Mesenchymal stem cell (in vitro differentiated cells and primary cell): ENCODE measurements around the gene ABHD4.
A peak's percentile ranks its signal among the peaks of the same experiment; 100 is the strongest.

Experiments used
- DNase-seq: peaks from one replicate; pipeline ENCODE4 v3.0.0-alpha.2; 2013
- H2AFZ ChIP-seq: one replicate; pipeline ENCODE4 v1.6.1; 2013; ENCODE audit warnings: low read depth, mild to moderate bottlenecking, control low read depth, inconsistent platforms, low read length, moderate library complexity
- H2AK5ac ChIP-seq: 2 replicates; pipeline ENCODE4 v1.6.1; 2013; ENCODE audit warnings: low read length, moderate library complexity, mild to moderate bottlenecking, inconsistent platforms; ENCODE audit not compliant: severe bottlenecking
- H2BK120ac ChIP-seq: one replicate; pipeline ENCODE4 v1.6.1; 2013; ENCODE audit warnings: low read depth, mild to moderate bottlenecking, inconsistent platforms, low read length, moderate library complexity
- H2BK12ac ChIP-seq, 2 experiments: one replicate each; pipeline ENCODE4 v1.6.1; 2013; ENCODE audit warnings: inconsistent platforms in 2 of 2, low read length in 2 of 2, mild to moderate bottlenecking in 2 of 2, moderate library complexity in 2 of 2, control low read depth in 1 of 2
- H2BK15ac ChIP-seq: one replicate; pipeline ENCODE4 v1.6.1; 2013; ENCODE audit warnings: mild to moderate bottlenecking, low read depth, inconsistent platforms; ENCODE audit not compliant: poor library complexity, severe bottlenecking
- H2BK5ac ChIP-seq: 2 replicates; pipeline ENCODE4 v1.6.1; 2013; ENCODE audit warnings: low read depth, mild to moderate bottlenecking, low read length, control low read depth, inconsistent platforms; ENCODE audit not compliant: poor library complexity, severe bottlenecking
- H3K14ac ChIP-seq, 2 experiments: one replicate each; pipeline ENCODE4 v1.6.1; 2013; ENCODE audit warnings: inconsistent platforms in 2 of 2, low read length in 2 of 2, control low read depth in 1 of 2, mild to moderate bottlenecking in 1 of 2, moderate library complexity in 1 of 2
- H3K18ac ChIP-seq, 2 experiments: one replicate each; pipeline ENCODE4 v1.6.1; 2013; ENCODE audit warnings: inconsistent platforms in 2 of 2, low read length in 2 of 2, control low read depth in 1 of 2, low read depth in 1 of 2, mild to moderate bottlenecking in 1 of 2
- H3K23ac ChIP-seq, 2 experiments: one replicate each; pipeline ENCODE4 v1.6.1; 2013; ENCODE audit warnings: inconsistent platforms in 2 of 2, low read length in 2 of 2, mild to moderate bottlenecking in 2 of 2, moderate library complexity in 2 of 2, control low read depth in 1 of 2
- H3K27ac ChIP-seq: 2 replicates; pipeline ENCODE4 v1.5.1; 2013; ENCODE audit warnings: mild to moderate bottlenecking, moderate library complexity, low read length, control low read depth, inconsistent platforms; ENCODE audit not compliant: poor library complexity, severe bottlenecking
- H3K27me3 ChIP-seq, 2 experiments: 2 replicates each; pipeline versions ENCODE4 v1.6.1 to v1.7.0; 2013; ENCODE audit warnings: low read length in 2 of 2, mild to moderate bottlenecking in 2 of 2, moderate library complexity in 2 of 2, control low read depth in 1 of 2, inconsistent platforms in 1 of 2; ENCODE audit not compliant: control insufficient read depth in 1 of 2, insufficient read depth in 1 of 2
- H3K36me3 ChIP-seq, 2 experiments: 2 replicates each; pipeline versions ENCODE4 v1.6.1 to v1.7.0; 2013; ENCODE audit warnings: low read length in 2 of 2, control low read depth in 1 of 2, inconsistent platforms in 1 of 2, low read depth in 1 of 2, mild to moderate bottlenecking in 1 of 2; ENCODE audit not compliant: insufficient read depth in 2 of 2, control insufficient read depth in 1 of 2
- H3K4ac ChIP-seq, 2 experiments: one replicate each; pipeline ENCODE4 v1.6.1; 2013; ENCODE audit warnings: inconsistent platforms in 2 of 2, low read length in 2 of 2, mild to moderate bottlenecking in 2 of 2, moderate library complexity in 2 of 2, control low read depth in 1 of 2, low read depth in 1 of 2
- H3K4me1 ChIP-seq: 2 replicates; pipeline ENCODE4 v1.6.1; 2013; ENCODE audit warnings: low read depth, low read length, control low read depth; ENCODE audit not compliant: control insufficient read depth, insufficient read depth
- H3K4me2 ChIP-seq: 2 replicates; pipeline ENCODE4 v1.6.1; 2013; ENCODE audit warnings: low read length, mild to moderate bottlenecking, inconsistent platforms; ENCODE audit not compliant: poor library complexity, severe bottlenecking
- H3K4me3 ChIP-seq, 2 experiments: 2 replicates each; pipeline versions ENCODE4 v1.5.1 to v1.7.0; 2013; ENCODE audit warnings: low read length in 2 of 2, mild to moderate bottlenecking in 2 of 2, control low read depth in 1 of 2, low read depth in 1 of 2; ENCODE audit not compliant: insufficient read depth in 1 of 2
- H3K79me1 ChIP-seq: replicated peaks from 2 replicates; pipeline ENCODE4 v1.6.1; 2013; ENCODE audit warnings: mild to moderate bottlenecking, control low read depth, low read length, inconsistent platforms; ENCODE audit not compliant: poor library complexity, severe bottlenecking
- H3K9ac ChIP-seq: 2 replicates; pipeline ENCODE4 v1.7.0; 2013; ENCODE audit warnings: mild to moderate bottlenecking, low read length, moderate library complexity
- H3K9me3 ChIP-seq: 2 replicates; pipeline ENCODE4 v1.7.0; 2013; ENCODE audit warnings: mild to moderate bottlenecking, low read length; ENCODE audit not compliant: control insufficient read depth
- H4K8ac ChIP-seq: one replicate; pipeline ENCODE4 v1.6.1; 2013; ENCODE audit warnings: inconsistent platforms, mild to moderate bottlenecking, low read length, moderate library complexity
- H4K91ac ChIP-seq: one replicate; pipeline ENCODE4 v1.6.1; 2013; ENCODE audit warnings: mild to moderate bottlenecking, low read length, inconsistent platforms
- WGBS: methylation state at CpG from one replicate; pipeline ENCODE4 v1.1.7; 2013; ENCODE audit warnings: mixed read lengths; 5-methylcytosine and 5-hydroxymethylcytosine counted together

ABHD4 gene

DNA sequence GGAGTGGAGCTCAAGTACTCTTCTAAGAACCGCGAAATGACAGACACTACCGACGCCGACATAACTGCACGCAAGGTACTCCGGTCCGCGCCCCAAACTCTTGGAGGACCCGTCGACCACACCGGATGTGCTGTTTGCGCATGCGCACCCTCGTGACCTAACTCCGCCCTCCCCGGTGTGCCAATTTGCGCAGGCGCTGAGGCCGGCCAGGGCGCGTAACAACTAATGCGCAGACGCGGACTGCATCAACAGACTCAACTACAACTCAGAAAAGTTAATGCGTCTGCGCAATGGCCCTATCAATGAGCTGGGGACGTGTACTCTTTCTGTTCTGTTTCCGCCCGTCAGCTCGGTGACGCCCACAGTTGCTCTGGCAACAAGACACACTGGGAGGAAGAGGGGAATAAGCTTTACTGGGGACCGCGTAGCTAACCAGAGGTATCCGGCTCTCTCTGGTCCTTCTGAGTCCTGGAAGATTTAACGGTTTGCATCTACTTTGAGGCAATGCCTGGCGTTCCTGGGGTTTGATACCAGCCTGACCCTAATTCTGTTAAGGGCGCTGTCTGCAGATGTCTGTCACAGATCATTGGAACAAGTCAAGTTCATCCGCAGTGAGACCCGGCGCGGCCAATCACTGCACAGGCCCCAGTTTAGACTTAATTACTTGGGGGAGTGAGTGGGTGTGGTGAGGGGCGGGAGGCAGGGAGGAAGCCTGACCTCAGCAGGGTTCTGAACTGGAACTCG, 8.8 kb upstream of the ABHD4 start, which contains the start of gene DAD1:
TSS of gene DAD1 (minus strand) at position 129 of the 744 bp plus-strand sequence. CDS start at position 62, 67 bp downstream.
- under 1% methylated on average over 39 of the region's 44 CpGs for WGBS

DNA sequence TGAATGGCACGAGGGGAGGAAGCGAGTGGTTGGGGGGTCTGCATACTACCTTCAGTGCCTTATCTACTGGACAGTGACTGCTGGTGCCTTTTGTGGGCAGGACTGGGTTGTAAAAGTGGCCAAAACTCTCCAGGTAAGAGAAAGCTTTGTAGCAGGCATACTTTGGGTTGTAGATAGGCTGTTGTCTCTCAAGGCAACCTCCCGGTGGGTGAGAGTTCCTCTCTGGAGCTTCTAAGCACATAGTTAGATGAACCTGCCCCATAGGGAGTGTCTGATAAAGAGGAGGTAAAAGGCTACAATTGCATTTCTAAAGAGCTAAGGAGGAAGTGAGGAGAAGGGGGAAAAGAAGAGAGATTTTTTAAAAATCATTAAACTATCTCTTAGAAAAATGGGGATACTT, 4.9 kb upstream of the ABHD4 start:
- Histone ChIP-seq H3K23ac (no peak overlapping the region), H2AFZ (no peak overlapping the region), H2AK5ac (no peak overlapping the region)

More for the DNA sequence above, 8.8 kb upstream of the ABHD4 start, which contains the start of gene DAD1:
- peak within 1 kb of the TSS; percentile 85 for H3K4me2 ChIP-seq
- H4K8ac ChIP-seq = peak within 1 kb of the TSS; percentile 94
- H2BK5ac ChIP-seq = peak within 1 kb of the TSS; percentile 48
- H2BK120ac ChIP-seq = peak within 1 kb of the TSS; percentile 71
- peak within 1 kb of the TSS; percentile 38 to 83 for H3K4ac ChIP-seq
- peak within 1 kb of the TSS; percentile 92 for H3K27ac ChIP-seq
- H4K91ac ChIP-seq = no peak within 1 kb of the TSS
- peaks cover 7% of the 10 kb centered on the region for H3K4me1 ChIP-seq
- peaks cover under 1 to 12% of the 10 kb centered on the region in 2 experiments for H3K36me3 ChIP-seq
- H2BK15ac ChIP-seq = peak within 1 kb of the TSS; percentile 61
- peak within 1 kb of the TSS; percentile 93 to 96 for H3K4me3 ChIP-seq
- peak within 1 kb of the TSS; percentile 66 for H2AFZ ChIP-seq
- peak; percentile 100 for DNase-seq
- H3K18ac ChIP-seq = peak within 1 kb of the TSS; percentile 75 to 90
- no peaks in the 10 kb centered on the region for H3K79me1 ChIP-seq
- peak within 1 kb of the TSS in 1 of 2 experiments; percentile 49 for H3K14ac ChIP-seq
- no peak within 1 kb of the TSS for H2BK12ac ChIP-seq
- H2AK5ac ChIP-seq = peak within 1 kb of the TSS; percentile 77
- no peaks in the 10 kb centered on the region for H3K9me3 ChIP-seq
- peaks cover 0 to 18% of the 10 kb centered on the region in 2 experiments for H3K27me3 ChIP-seq
- peak within 1 kb of the TSS in 1 of 2 experiments; percentile 97 for H3K23ac ChIP-seq
- peak within 1 kb of the TSS; percentile 99 for H3K9ac ChIP-seq

DNA sequence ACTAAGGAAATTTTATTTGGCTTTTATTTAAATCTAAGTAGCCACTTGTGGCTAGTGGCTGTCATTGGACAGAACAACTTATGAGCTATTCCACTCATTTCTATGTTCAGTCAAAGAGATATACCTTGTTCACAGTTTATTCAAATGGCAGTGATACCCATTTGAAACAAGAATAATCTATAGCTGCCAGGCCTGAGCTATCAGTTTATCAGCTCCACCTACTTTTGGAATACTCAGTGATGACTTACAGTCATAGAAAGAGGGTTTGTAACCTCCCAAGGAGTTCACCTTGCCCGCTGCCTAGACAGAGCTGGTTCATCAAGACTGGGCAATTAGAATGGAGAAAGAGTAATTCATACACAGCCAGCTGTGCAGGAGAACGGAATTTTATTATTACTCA, 4.5 kb upstream of the ABHD4 start:
- no peak overlapping the region for H2AK5ac ChIP-seq
- no peak overlapping the region for H3K4me2 ChIP-seq
- no peaks in the 10 kb centered on the region for H3K9me3 ChIP-seq
- no peak overlapping the region for H2BK5ac ChIP-seq
- H2BK120ac ChIP-seq = no peak overlapping the region
- no peak overlapping the region for H2BK15ac ChIP-seq
- peak overlapping the region in 1 of 2 experiments; percentile 2 for H3K18ac ChIP-seq
- no peak overlapping the region for H2BK12ac ChIP-seq
- no peak overlapping the region for H4K91ac ChIP-seq
- H3K36me3 ChIP-seq = no peaks in the 10 kb centered on the region
- H3K4ac ChIP-seq = no peak overlapping the region
- peaks cover 0 to 18% of the 10 kb centered on the region in 2 experiments for H3K27me3 ChIP-seq
- H3K9ac ChIP-seq = no peak overlapping the region
- H3K14ac ChIP-seq = no peak overlapping the region
- H3K4me1 ChIP-seq = peaks cover 2% of the 10 kb centered on the region
- H3K27ac ChIP-seq = no peak overlapping the region
- 92% methylated on average over 2 of the region's 2 CpGs for WGBS
- no peak overlapping the region for H3K23ac ChIP-seq
- no peaks in the 10 kb centered on the region for H3K79me1 ChIP-seq
- H4K8ac ChIP-seq = no peak overlapping the region
- no peak overlapping the region for H3K4me3 ChIP-seq
- no peak for DNase-seq
- no peak overlapping the region for H2AFZ ChIP-seq

More for the DNA sequence above, 4.9 kb upstream of the ABHD4 start:
- Histone ChIP-seq H3K4me2 (no peak overlapping the region), H3K4me3 (no peak overlapping the region), H2BK120ac (no peak overlapping the region), H3K4me1 (peaks cover 2% of the 10 kb centered on the region), H3K4ac (peak overlapping the region in 1 of 2 experiments; percentile 6), H2BK5ac (no peak overlapping the region), H3K14ac (no peak overlapping the region), H2BK12ac (peak overlapping the region; percentile 56 to 94), H3K79me1 (no peaks in the 10 kb centered on the region), H3K27me3 (peaks cover 0 to 18% of the 10 kb centered on the region in 2 experiments), H3K18ac (no peak overlapping the region), H4K91ac (no peak overlapping the region), H3K9ac (no peak overlapping the region), H4K8ac (no peak overlapping the region), H3K9me3 (no peaks in the 10 kb centered on the region), H2BK15ac (no peak overlapping the region), H3K27ac (no peak overlapping the region), H3K36me3 (no peaks in the 10 kb centered on the region)
- no peak for DNase-seq
- 60% methylated on average over 3 of the region's 3 CpGs for WGBS

DNA sequence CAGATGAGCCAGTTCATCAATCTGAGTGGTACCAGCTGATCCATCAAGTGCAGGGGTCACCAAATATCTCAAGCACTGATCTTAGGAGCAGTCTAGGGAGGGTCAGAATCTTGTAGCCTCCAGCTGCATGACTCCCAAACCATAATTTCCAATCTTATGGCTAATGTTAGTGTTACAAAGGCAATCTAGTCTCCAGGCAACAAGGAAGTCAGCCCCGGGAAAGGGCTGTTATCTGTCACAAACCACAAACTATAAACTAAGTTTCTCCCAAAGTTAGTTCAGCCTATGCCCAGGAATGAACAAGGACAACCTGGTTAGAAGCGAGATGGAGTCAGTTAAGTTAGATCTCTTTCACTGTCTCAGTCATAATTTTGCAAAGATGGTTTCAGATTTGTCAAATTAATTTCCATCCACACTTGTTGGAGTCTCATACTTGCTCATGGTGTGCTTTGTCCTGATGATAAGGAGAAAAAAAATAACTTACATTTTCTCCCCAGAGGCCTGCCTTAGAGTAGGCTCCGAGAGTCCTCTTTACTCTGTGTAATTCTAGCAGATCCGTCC, 3.9 kb upstream of the ABHD4 start:
- Histone ChIP-seq H4K8ac (no peak overlapping the region), H3K79me1 (peaks cover under 1% of the 10 kb centered on the region), H4K91ac (no peak overlapping the region), H3K4ac (no peak overlapping the region), H3K36me3 (no peaks in the 10 kb centered on the region), H2BK5ac (no peak overlapping the region), H3K23ac (no peak overlapping the region), H3K4me3 (no peak overlapping the region), H3K9me3 (no peaks in the 10 kb centered on the region), H2BK12ac (no peak overlapping the region), H3K4me2 (no peak overlapping the region), H2BK15ac (no peak overlapping the region), H3K14ac (peak overlapping the region in 1 of 2 experiments; percentile 12), H3K4me1 (peaks cover 2% of the 10 kb centered on the region), H3K27me3 (peaks cover 0 to 18% of the 10 kb centered on the region in 2 experiments), H2AK5ac (no peak overlapping the region), H3K27ac (no peak overlapping the region), H3K18ac (peak overlapping the region in 1 of 2 experiments; percentile 2), H2BK120ac (no peak overlapping the region), H2AFZ (no peak overlapping the region), H3K9ac (no peak overlapping the region)
- peak; percentile 81 for DNase-seq
- 23% methylated on average over 3 of the region's 4 CpGs for WGBS
